Fibroblast of villous mesenchyme (primary cell): ENCODE results near the gene SMURF2. TPM values are rescaled to one million over a fixed set of nuclear protein-coding genes. Genes with fewer than 3 reads are reported as not detected.

ENCODE experiments used
- DNase-seq: peaks from one replicate; pipeline ENCODE4 v3.0.0-alpha.2; 2010; ENCODE audit warnings: low read depth
- H3K4me3 ChIP-seq: 2 replicates; pipeline ENCODE4 v1.5.1; 2011; ENCODE audit warnings: low read depth, mild to moderate bottlenecking, low read length
- total RNA-seq: library from RNA; depleted of rRNA; stranded (reverse); fragments of >200 nt; gene quantifications from 2 replicates; pipeline ENCODE4 v1.2.3, GENCODE V29; 2012
- TF ChIP-seq, protein P1 (sequence below): IDR thresholded peaks from 2 replicates; pipeline ENCODE4 v1.5.1; 2012; ENCODE audit warnings: low read depth, mild to moderate bottlenecking, low read length; ENCODE audit not compliant: insufficient read depth

The SMURF2 gene
- total RNA-seq, 1 donor: 188 TPM

DNA sequence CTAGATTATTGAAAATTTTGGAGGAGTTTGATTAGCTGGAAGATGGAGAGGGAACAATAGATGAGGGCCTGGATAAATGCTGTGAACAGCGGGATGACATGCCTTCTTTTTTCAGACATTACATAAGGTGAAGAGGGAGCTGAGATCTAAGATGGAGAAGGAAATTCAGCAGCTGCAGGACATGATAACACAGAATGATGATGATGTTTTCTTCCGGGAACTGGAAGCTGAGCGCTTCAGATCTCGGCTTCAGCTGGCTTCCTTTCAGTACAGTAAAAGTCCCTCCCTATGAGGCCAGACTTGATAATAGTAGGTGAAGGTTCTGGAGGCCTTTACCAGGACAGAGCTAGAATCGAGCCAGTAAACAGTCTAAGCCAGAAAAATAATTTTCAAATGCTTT, 124.6 kb downstream of the SMURF2 start:
- TF ChIP-seq, protein P1, sequence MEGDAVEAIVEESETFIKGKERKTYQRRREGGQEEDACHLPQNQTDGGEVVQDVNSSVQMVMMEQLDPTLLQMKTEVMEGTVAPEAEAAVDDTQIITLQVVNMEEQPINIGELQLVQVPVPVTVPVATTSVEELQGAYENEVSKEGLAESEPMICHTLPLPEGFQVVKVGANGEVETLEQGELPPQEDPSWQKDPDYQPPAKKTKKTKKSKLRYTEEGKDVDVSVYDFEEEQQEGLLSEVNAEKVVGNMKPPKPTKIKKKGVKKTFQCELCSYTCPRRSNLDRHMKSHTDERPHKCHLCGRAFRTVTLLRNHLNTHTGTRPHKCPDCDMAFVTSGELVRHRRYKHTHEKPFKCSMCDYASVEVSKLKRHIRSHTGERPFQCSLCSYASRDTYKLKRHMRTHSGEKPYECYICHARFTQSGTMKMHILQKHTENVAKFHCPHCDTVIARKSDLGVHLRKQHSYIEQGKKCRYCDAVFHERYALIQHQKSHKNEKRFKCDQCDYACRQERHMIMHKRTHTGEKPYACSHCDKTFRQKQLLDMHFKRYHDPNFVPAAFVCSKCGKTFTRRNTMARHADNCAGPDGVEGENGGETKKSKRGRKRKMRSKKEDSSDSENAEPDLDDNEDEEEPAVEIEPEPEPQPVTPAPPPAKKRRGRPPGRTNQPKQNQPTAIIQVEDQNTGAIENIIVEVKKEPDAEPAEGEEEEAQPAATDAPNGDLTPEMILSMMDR: no peak
- no peak for DNase-seq
- H3K4me3 ChIP-seq: no peak overlapping the region

GRCh38 chr17:64536913-64537312, 125.2 kb downstream of the SMURF2 start:
- TF ChIP-seq, protein P1: no peak
- DNase-seq: no peak
- H3K4me3 ChIP-seq: no peak overlapping the region

DNA sequence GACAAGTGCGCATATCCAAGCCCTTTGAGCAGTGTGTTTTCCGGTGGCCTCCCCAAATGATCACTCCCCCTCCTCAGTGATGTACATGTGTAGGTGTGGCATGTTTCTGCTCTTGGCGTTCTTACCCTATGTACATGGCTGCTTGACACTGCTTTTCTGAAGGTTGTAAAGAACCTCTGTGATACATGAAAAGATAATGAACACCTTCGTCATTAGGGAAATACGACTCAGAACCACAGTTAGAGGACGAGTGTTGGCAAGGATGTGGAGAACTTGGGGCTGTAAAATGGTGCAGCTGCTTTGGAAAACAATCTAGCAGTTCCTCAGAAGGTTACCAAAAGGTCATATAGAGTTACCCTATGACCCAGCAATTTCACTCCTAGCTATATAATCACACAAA, 126.8 kb downstream of the SMURF2 start:
- no peak for DNase-seq
- TF ChIP-seq, protein P1: no peak
- H3K4me3 ChIP-seq: no peak overlapping the region

GRCh38 chr17:64534187-64534586, 127.9 kb downstream of the SMURF2 start:
- no peak overlapping the region for H3K4me3 ChIP-seq
- TF ChIP-seq, protein P1: no peak
- no peak for DNase-seq

- TF ChIP-seq, protein P1: no peak
- H3K4me3 ChIP-seq: no peak overlapping the region
- no peak for DNase-seq
These were observed 128.3 kb downstream of the SMURF2 start for GRCh38 chr17:64533784-64534183.

- no peak overlapping the region for H3K4me3 ChIP-seq
- DNase-seq: no peak
- TF ChIP-seq, protein P1: no peak
These were observed 129.7 kb downstream of the SMURF2 start for GRCh38 chr17:64532409-64532808.

GRCh38 chr17:64531955-64532371, 130.1 kb downstream of the SMURF2 start:
- TF ChIP-seq, protein P1: no peak
- no peak overlapping the region for H3K4me3 ChIP-seq
- DNase-seq: no peak
